Astrocyte (in vitro differentiated cells and primary cell): ENCODE measurements around the gene KDM2B. TPM values are rescaled to one million over a fixed set of nuclear protein-coding genes. Genes with fewer than 3 reads are reported as not detected.

ENCODE experiments used
- DNase-seq: peaks from one replicate; pipeline ENCODE4 v3.0.0-alpha.2; 2010; ENCODE audit warnings: low read depth
- FAIRE-seq: peaks from 2 replicates; lab custom pipeline; 2011; peaks lifted over from hg19 to GRCh38; lab: Jason Lieb, UNC
- H2AFZ ChIP-seq: 2 replicates; pipeline ENCODE4 v1.6.0; 2012; ENCODE audit warnings: low read depth, low read length, inconsistent platforms
- H3K27ac ChIP-seq: 2 replicates; pipeline ENCODE4 v1.5.1; 2011; ENCODE audit warnings: low read depth, low read length, inconsistent platforms
- H3K27me3 ChIP-seq: 2 replicates; pipeline ENCODE4 v1.6.0; 2011; ENCODE audit warnings: low read length, inconsistent platforms; ENCODE audit not compliant: insufficient read depth
- H3K36me3 ChIP-seq: 2 replicates; pipeline ENCODE4 v1.5.1; 2011; ENCODE audit warnings: low read length, inconsistent platforms; ENCODE audit not compliant: insufficient read depth
- H3K4me1 ChIP-seq: 2 replicates; pipeline ENCODE4 v1.5.1; 2011; ENCODE audit warnings: low read length, inconsistent platforms; ENCODE audit not compliant: insufficient read depth
- H3K4me2 ChIP-seq: 2 replicates; pipeline ENCODE4 v1.6.0; 2012; ENCODE audit warnings: low read length, inconsistent platforms
- H3K4me3 ChIP-seq: 2 replicates; pipeline ENCODE4 v1.5.1; 2011; ENCODE audit warnings: low read depth, mild to moderate bottlenecking, low read length, inconsistent platforms; ENCODE audit not compliant: insufficient read depth
- H3K79me2 ChIP-seq: 2 replicates; pipeline ENCODE4 v1.6.0; 2012; ENCODE audit warnings: mild to moderate bottlenecking, low read length, inconsistent platforms; ENCODE audit not compliant: insufficient read depth
- H3K9ac ChIP-seq: 2 replicates; pipeline ENCODE4 v1.6.0; 2012; ENCODE audit warnings: mild to moderate bottlenecking, low read length, inconsistent platforms
- H3K9me3 ChIP-seq: 2 replicates; pipeline ENCODE4 v1.5.1; 2012; ENCODE audit warnings: low read depth, mild to moderate bottlenecking, low read length, inconsistent platforms; ENCODE audit not compliant: insufficient read depth
- H4K20me1 ChIP-seq: 2 replicates; pipeline ENCODE4 v1.6.0; 2012; ENCODE audit warnings: low read length, inconsistent platforms; ENCODE audit not compliant: insufficient read depth
- H3K27ac Mint-ChIP-seq: one replicate; pipeline ENCODE4 v1.8.0; 2021; ENCODE audit warnings: mild to moderate bottlenecking, mixed read lengths; ENCODE audit not compliant: unreplicated experiment
- H3K27me3 Mint-ChIP-seq: one replicate; pipeline ENCODE4 v1.8.0; 2021; ENCODE audit warnings: low read depth, mixed read lengths; ENCODE audit not compliant: unreplicated experiment
- H3K36me3 Mint-ChIP-seq: one replicate; pipeline ENCODE4 v1.8.0; 2021; ENCODE audit warnings: low read depth, mixed read lengths; ENCODE audit not compliant: unreplicated experiment
- H3K4me1 Mint-ChIP-seq: one replicate; pipeline ENCODE4 v1.8.0; 2021; ENCODE audit warnings: low read depth, mixed read lengths; ENCODE audit not compliant: unreplicated experiment
- H3K4me3 Mint-ChIP-seq: one replicate; pipeline ENCODE4 v1.8.0; 2021; ENCODE audit warnings: mild to moderate bottlenecking, moderate library complexity, mixed read lengths; ENCODE audit not compliant: unreplicated experiment
- H3K9me3 Mint-ChIP-seq: one replicate; pipeline ENCODE4 v1.8.0; 2021; ENCODE audit warnings: mild to moderate bottlenecking, mixed read lengths; ENCODE audit not compliant: unreplicated experiment
- CTCF ChIP-seq: IDR thresholded peaks from 2 replicates; pipeline ENCODE4 v1.5.1; 2011; ENCODE audit warnings: low read depth, mild to moderate bottlenecking, inconsistent platforms, low read length, moderate library complexity; ENCODE audit not compliant: insufficient read depth
- EZH2 ChIP-seq: IDR thresholded peaks from 2 replicates; pipeline ENCODE4 v1.6.1; 2012; ENCODE audit warnings: mild to moderate bottlenecking, low read length, inconsistent platforms; ENCODE audit not compliant: insufficient read depth
- total RNA-seq: library from RNA; stranded (reverse); gene quantifications from 2 replicates; pipeline ENCODE4 v1.2.1, GENCODE V29; 2021

KDM2B gene
- total RNA-seq, 1 donor from 2014 or later: 23.4 TPM

- Histone ChIP-seq H3K27ac (no peak overlapping the region), H4K20me1 (peaks cover 10% of the 10 kb centered on the region), H3K36me3 (no peaks in the 10 kb centered on the region), H3K9me3 (no peaks in the 10 kb centered on the region), H3K9ac (no peak overlapping the region), H3K4me3 (no peak overlapping the region), H3K79me2 (no peaks in the 10 kb centered on the region), H2AFZ (peak overlapping the region; percentile 70), H3K4me2 (no peak overlapping the region), H3K27me3 (no peaks in the 10 kb centered on the region), H3K4me1 (peaks cover 9% of the 10 kb centered on the region)
- Mint-ChIP-seq H3K4me1 (peaks cover 5% of the 10 kb centered on the region), H3K27me3 (no peaks in the 10 kb centered on the region), H3K27ac (peak overlapping the region; percentile 35), H3K9me3 (no peaks in the 10 kb centered on the region), H3K36me3 (peaks cover 14% of the 10 kb centered on the region), H3K4me3 (peak overlapping the region; percentile 35)
- DNase-seq (peak; percentile 63), FAIRE-seq (peak; percentile 23)
- no peak for TF ChIP-seq EZH2
- TF ChIP-seq CTCF: no peak
Observed at GRCh38 chr12:121530600-121531355, 50.0 kb downstream of the KDM2B start.

- H3K36me3 Mint-ChIP-seq: peaks cover 10% of the 10 kb centered on the region
- peaks cover 7% of the 10 kb centered on the region for H3K4me1 Mint-ChIP-seq
- DNase-seq (no peak), FAIRE-seq (no peak)
- H3K27ac Mint-ChIP-seq: no peak overlapping the region
- no peak overlapping the region for H3K4me2 ChIP-seq
- no peak overlapping the region for H3K4me3 Mint-ChIP-seq
- no peaks in the 10 kb centered on the region for H3K79me2 ChIP-seq
- H3K27ac ChIP-seq: no peak overlapping the region
- H3K9ac ChIP-seq: no peak overlapping the region
- H4K20me1 ChIP-seq: no peaks in the 10 kb centered on the region
- no peaks in the 10 kb centered on the region for H3K27me3 ChIP-seq
- H3K36me3 ChIP-seq: no peaks in the 10 kb centered on the region
- H3K9me3 Mint-ChIP-seq: no peaks in the 10 kb centered on the region
- H2AFZ ChIP-seq: no peak overlapping the region
- peaks cover 6% of the 10 kb centered on the region for H3K4me1 ChIP-seq
- TF ChIP-seq EZH2 (no peak), CTCF (no peak)
- no peaks in the 10 kb centered on the region for H3K9me3 ChIP-seq
- no peaks in the 10 kb centered on the region for H3K27me3 Mint-ChIP-seq
- no peak overlapping the region for H3K4me3 ChIP-seq
Observed at GRCh38 chr12:121529184-121529583, 51.6 kb downstream of the KDM2B start.

- no peak overlapping the region for H3K4me2 ChIP-seq
- H3K79me2 ChIP-seq: no peaks in the 10 kb centered on the region
- DNase-seq: no peak
- no peaks in the 10 kb centered on the region for H3K9me3 ChIP-seq
- Mint-ChIP-seq H3K4me1 (peaks cover 6% of the 10 kb centered on the region), H3K36me3 (peaks cover 6% of the 10 kb centered on the region), H3K27me3 (no peaks in the 10 kb centered on the region), H3K4me3 (no peak overlapping the region), H3K9me3 (no peaks in the 10 kb centered on the region), H3K27ac (no peak overlapping the region)
- no peak for FAIRE-seq
- no peaks in the 10 kb centered on the region for H3K27me3 ChIP-seq
- TF ChIP-seq EZH2 (no peak), CTCF (no peak)
- H3K4me3 ChIP-seq: no peak overlapping the region
- no peak overlapping the region for H3K27ac ChIP-seq
- no peak overlapping the region for H3K9ac ChIP-seq
- H2AFZ ChIP-seq: no peak overlapping the region
- H4K20me1 ChIP-seq: peaks cover 7% of the 10 kb centered on the region
- no peaks in the 10 kb centered on the region for H3K36me3 ChIP-seq
- peaks cover under 1% of the 10 kb centered on the region for H3K4me1 ChIP-seq
Observed at GRCh38 chr12:121525411-121525810, 55.4 kb downstream of the KDM2B start.
